Activated naive CD8-positive, alpha-beta T cell (primary cell): Measurements from ENCODE around the gene RNF141.

ENCODE experiments used
- H3K27ac Mint-ChIP-seq: one replicate; pipeline ENCODE4 v1.8.0; 2021; ENCODE audit warnings: mixed read lengths
- H3K27me3 Mint-ChIP-seq: one replicate; pipeline ENCODE4 v1.8.0; 2021; ENCODE audit warnings: mixed read lengths
- H3K36me3 Mint-ChIP-seq: one replicate; pipeline ENCODE4 v1.8.0; 2021; ENCODE audit warnings: mixed read lengths
- H3K4me1 Mint-ChIP-seq: one replicate; pipeline ENCODE4 v1.8.0; 2021; ENCODE audit warnings: low read depth, mixed read lengths
- H3K4me3 Mint-ChIP-seq: one replicate; pipeline ENCODE4 v1.8.0; 2021; ENCODE audit warnings: mild to moderate bottlenecking, mixed read lengths
- H3K9me3 Mint-ChIP-seq: one replicate; pipeline ENCODE4 v1.8.0; 2021; ENCODE audit warnings: low read depth, mixed read lengths

RNF141 gene

GRCh38 chr11:10542776-10543175, 1.8 kb upstream of the RNF141 start:
- peaks cover 21% of the 10 kb centered on the region for H3K4me1 Mint-ChIP-seq
- H3K27ac Mint-ChIP-seq, result no peak overlapping the region

GRCh38 chr11:10541561-10541930, 559 bp upstream of the RNF141 start:
- Mint-ChIP-seq H3K4me1 (peaks cover 26% of the 10 kb centered on the region), H3K27me3 (no peaks in the 10 kb centered on the region), H3K9me3 (no peaks in the 10 kb centered on the region), H3K27ac (peak overlapping the region; percentile 41), H3K36me3 (no peaks in the 10 kb centered on the region), H3K4me3 (peak overlapping the region; percentile 91)

More at GRCh38 chr11:10542776-10543175, 1.8 kb upstream of the RNF141 start:
- H3K27me3 Mint-ChIP-seq, result no peaks in the 10 kb centered on the region
- no peaks in the 10 kb centered on the region for H3K36me3 Mint-ChIP-seq
- H3K9me3 Mint-ChIP-seq, result no peaks in the 10 kb centered on the region
- no peak overlapping the region for H3K4me3 Mint-ChIP-seq

- peaks cover 33% of the 10 kb centered on the region for H3K4me1 Mint-ChIP-seq
- H3K9me3 Mint-ChIP-seq, result no peaks in the 10 kb centered on the region
Observed at GRCh38 chr11:10540546-10540914, 457 bp downstream of the RNF141 start.

GRCh38 chr11:10539339-10539738, 1.6 kb downstream of the RNF141 start:
- Mint-ChIP-seq H3K4me1 (peaks cover 33% of the 10 kb centered on the region), H3K27me3 (no peaks in the 10 kb centered on the region), H3K4me3 (peak overlapping the region; percentile 91), H3K9me3 (no peaks in the 10 kb centered on the region), H3K36me3 (no peaks in the 10 kb centered on the region), H3K27ac (no peak overlapping the region)

More at GRCh38 chr11:10540546-10540914, 457 bp downstream of the RNF141 start:
- Mint-ChIP-seq H3K27ac (peak overlapping the region; percentile 70), H3K4me3 (peak overlapping the region; percentile 91), H3K27me3 (no peaks in the 10 kb centered on the region), H3K36me3 (no peaks in the 10 kb centered on the region)

- peaks cover 1% of the 10 kb centered on the region for H3K36me3 Mint-ChIP-seq
- H3K4me1 Mint-ChIP-seq, result peaks cover 33% of the 10 kb centered on the region
- no peak overlapping the region for H3K27ac Mint-ChIP-seq
- no peaks in the 10 kb centered on the region for H3K9me3 Mint-ChIP-seq
- peak overlapping the region; percentile 2 for H3K4me3 Mint-ChIP-seq
- H3K27me3 Mint-ChIP-seq, result no peaks in the 10 kb centered on the region
Observed at GRCh38 chr11:10538924-10539323, 2.1 kb downstream of the RNF141 start.

GRCh38 chr11:10537600-10537999, 3.4 kb downstream of the RNF141 start:
- Mint-ChIP-seq H3K4me1 (peaks cover 33% of the 10 kb centered on the region), H3K27ac (no peak overlapping the region), H3K4me3 (no peak overlapping the region), H3K9me3 (no peaks in the 10 kb centered on the region), H3K27me3 (no peaks in the 10 kb centered on the region), H3K36me3 (peaks cover 6% of the 10 kb centered on the region)

- Mint-ChIP-seq H3K4me1 (peaks cover 18% of the 10 kb centered on the region), H3K4me3 (no peak overlapping the region), H3K27ac (peak overlapping the region; percentile 50), H3K27me3 (no peaks in the 10 kb centered on the region), H3K9me3 (no peaks in the 10 kb centered on the region), H3K36me3 (peaks cover 6% of the 10 kb centered on the region)
Observed at GRCh38 chr11:10534316-10534715, 6.7 kb downstream of the RNF141 start.

GRCh38 chr11:10533323-10533722, 7.7 kb downstream of the RNF141 start:
- Mint-ChIP-seq H3K9me3 (no peaks in the 10 kb centered on the region), H3K27me3 (no peaks in the 10 kb centered on the region), H3K27ac (no peak overlapping the region), H3K4me3 (no peak overlapping the region), H3K36me3 (peaks cover 6% of the 10 kb centered on the region), H3K4me1 (peaks cover 12% of the 10 kb centered on the region)

GRCh38 chr11:10532526-10532925, 8.5 kb downstream of the RNF141 start:
- Mint-ChIP-seq H3K9me3 (no peaks in the 10 kb centered on the region), H3K36me3 (peaks cover 9% of the 10 kb centered on the region), H3K27me3 (no peaks in the 10 kb centered on the region), H3K27ac (no peak overlapping the region), H3K4me3 (no peak overlapping the region), H3K4me1 (peaks cover 15% of the 10 kb centered on the region)

- Mint-ChIP-seq H3K4me3 (no peak overlapping the region), H3K27ac (no peak overlapping the region), H3K9me3 (no peaks in the 10 kb centered on the region), H3K36me3 (peaks cover 16% of the 10 kb centered on the region), H3K27me3 (no peaks in the 10 kb centered on the region), H3K4me1 (peaks cover 20% of the 10 kb centered on the region)
Observed at GRCh38 chr11:10529279-10529678, 11.7 kb downstream of the RNF141 start.

- Mint-ChIP-seq H3K4me1 (peaks cover 23% of the 10 kb centered on the region), H3K27me3 (no peaks in the 10 kb centered on the region), H3K27ac (no peak overlapping the region), H3K9me3 (no peaks in the 10 kb centered on the region), H3K4me3 (no peak overlapping the region), H3K36me3 (peaks cover 14% of the 10 kb centered on the region)
Observed at GRCh38 chr11:10528121-10528520, 12.9 kb downstream of the RNF141 start.

GRCh38 chr11:10526974-10527918, 13.7 kb downstream of the RNF141 start:
- Mint-ChIP-seq H3K9me3 (no peaks in the 10 kb centered on the region), H3K4me1 (peaks cover 23% of the 10 kb centered on the region), H3K36me3 (peaks cover 12% of the 10 kb centered on the region), H3K27ac (peak overlapping the region; percentile 89), H3K27me3 (no peaks in the 10 kb centered on the region), H3K4me3 (peak overlapping the region; percentile 55)

GRCh38 chr11:10524471-10524870, 16.5 kb downstream of the RNF141 start:
- Mint-ChIP-seq H3K36me3 (peaks cover 16% of the 10 kb centered on the region), H3K27ac (no peak overlapping the region), H3K4me3 (no peak overlapping the region), H3K9me3 (no peaks in the 10 kb centered on the region), H3K27me3 (no peaks in the 10 kb centered on the region), H3K4me1 (peaks cover 23% of the 10 kb centered on the region)

GRCh38 chr11:10522921-10523320, 18.1 kb downstream of the RNF141 start:
- Mint-ChIP-seq H3K9me3 (no peaks in the 10 kb centered on the region), H3K36me3 (peaks cover 14% of the 10 kb centered on the region), H3K27me3 (no peaks in the 10 kb centered on the region), H3K4me1 (peaks cover 23% of the 10 kb centered on the region), H3K4me3 (no peak overlapping the region), H3K27ac (no peak overlapping the region)

- Mint-ChIP-seq H3K36me3 (peaks cover 11% of the 10 kb centered on the region), H3K27me3 (no peaks in the 10 kb centered on the region), H3K4me1 (peaks cover 18% of the 10 kb centered on the region), H3K4me3 (no peak overlapping the region), H3K27ac (peak overlapping the region; percentile 5), H3K9me3 (no peaks in the 10 kb centered on the region)
Observed at GRCh38 chr11:10522276-10522675, 18.7 kb downstream of the RNF141 start.

GRCh38 chr11:10520562-10520961, 20.4 kb downstream of the RNF141 start:
- H3K4me3 Mint-ChIP-seq, result no peak overlapping the region
- no peaks in the 10 kb centered on the region for H3K9me3 Mint-ChIP-seq
- peaks cover 3% of the 10 kb centered on the region for H3K4me1 Mint-ChIP-seq
- peaks cover 8% of the 10 kb centered on the region for H3K36me3 Mint-ChIP-seq
- H3K27me3 Mint-ChIP-seq, result no peaks in the 10 kb centered on the region
- no peak overlapping the region for H3K27ac Mint-ChIP-seq
